Ovary (tissue), 3 donors: ENCODE measurements around the gene PLSCR1.

Experiments used
- EP300 ChIP-seq: sonication (generic); formaldehyde crosslinking; IDR thresholded peaks from one replicate; pipeline ENCODE4 v1.6.1; 2017; ENCODE audit warnings: antibody characterized with exemption
- POLR2A ChIP-seq: fragments of 450-650 bp; IDR thresholded peaks from one replicate; pipeline ENCODE4 v1.6.1; 2017; ENCODE audit warnings: antibody characterized with exemption, mild to moderate bottlenecking, moderate library complexity
- TF ChIP-seq, protein P1 (sequence below), 3 donors: fragments of 450-650 bp in 2 of 3; fragments of 200-600 bp in 1 of 3; IDR thresholded peaks; one replicate each; pipeline versions ENCODE4 v1.5.1 to v1.8.0; 2016 to 2022; ENCODE audit warnings: antibody characterized with exemption in 3 of 3, mild to moderate bottlenecking in 1 of 3
- donor health status: DM: no; HTN: no; CAD: no.

DNA sequence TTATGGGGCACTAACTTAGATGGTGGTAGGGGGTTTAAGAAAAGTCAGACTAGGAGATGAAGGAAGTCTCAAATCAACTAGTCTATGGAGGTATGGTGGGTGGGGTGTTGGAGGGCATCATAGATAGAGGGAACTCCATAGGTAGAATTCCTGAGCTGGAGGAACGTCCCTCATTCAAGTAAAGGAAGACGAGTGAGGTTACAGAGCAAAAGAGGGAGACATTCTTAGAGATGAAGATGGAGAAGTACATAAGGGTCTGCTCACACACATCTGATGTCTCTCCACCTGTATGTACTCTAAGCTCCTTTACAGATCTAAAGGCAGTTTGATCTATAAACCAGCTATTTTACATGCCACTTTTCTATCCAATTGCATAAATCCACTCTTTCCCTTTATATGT, 1.4 kb downstream of the PLSCR1 start:
- TF ChIP-seq, protein P1, sequence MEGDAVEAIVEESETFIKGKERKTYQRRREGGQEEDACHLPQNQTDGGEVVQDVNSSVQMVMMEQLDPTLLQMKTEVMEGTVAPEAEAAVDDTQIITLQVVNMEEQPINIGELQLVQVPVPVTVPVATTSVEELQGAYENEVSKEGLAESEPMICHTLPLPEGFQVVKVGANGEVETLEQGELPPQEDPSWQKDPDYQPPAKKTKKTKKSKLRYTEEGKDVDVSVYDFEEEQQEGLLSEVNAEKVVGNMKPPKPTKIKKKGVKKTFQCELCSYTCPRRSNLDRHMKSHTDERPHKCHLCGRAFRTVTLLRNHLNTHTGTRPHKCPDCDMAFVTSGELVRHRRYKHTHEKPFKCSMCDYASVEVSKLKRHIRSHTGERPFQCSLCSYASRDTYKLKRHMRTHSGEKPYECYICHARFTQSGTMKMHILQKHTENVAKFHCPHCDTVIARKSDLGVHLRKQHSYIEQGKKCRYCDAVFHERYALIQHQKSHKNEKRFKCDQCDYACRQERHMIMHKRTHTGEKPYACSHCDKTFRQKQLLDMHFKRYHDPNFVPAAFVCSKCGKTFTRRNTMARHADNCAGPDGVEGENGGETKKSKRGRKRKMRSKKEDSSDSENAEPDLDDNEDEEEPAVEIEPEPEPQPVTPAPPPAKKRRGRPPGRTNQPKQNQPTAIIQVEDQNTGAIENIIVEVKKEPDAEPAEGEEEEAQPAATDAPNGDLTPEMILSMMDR (IDR thresholded peaks at IDR 0.05): no peak
- TF ChIP-seq POLR2A (no peak), EP300 (no peak)
